ENCODE results near the gene APOB.

DNA sequence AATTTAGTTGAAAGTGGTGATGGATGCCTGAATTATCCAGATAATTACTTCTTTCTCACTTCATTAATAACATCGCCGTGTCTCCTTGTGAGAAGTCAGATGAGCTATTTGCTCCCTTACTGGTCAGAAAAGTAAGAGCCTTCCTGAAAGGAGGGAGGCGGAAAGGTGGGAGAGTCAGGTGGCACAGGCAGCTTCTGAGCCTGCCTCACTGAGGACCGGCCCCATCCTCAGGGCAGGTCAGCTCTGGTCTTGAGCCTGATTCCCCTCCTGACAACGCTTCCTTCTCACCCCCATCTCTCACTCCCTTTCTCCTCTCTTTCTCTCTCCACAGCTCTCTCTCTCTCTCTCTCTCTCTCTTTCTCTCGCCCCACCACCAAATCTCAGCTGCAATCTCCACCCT lies 10.1 kb upstream of the APOB start:
- no peak for TF ChIP-seq EZH2 (IDR thresholded peaks at IDR 0.05; ENCODE audit: borderline replicate concordance, low read length)
- TF ChIP-seq, protein P1, sequence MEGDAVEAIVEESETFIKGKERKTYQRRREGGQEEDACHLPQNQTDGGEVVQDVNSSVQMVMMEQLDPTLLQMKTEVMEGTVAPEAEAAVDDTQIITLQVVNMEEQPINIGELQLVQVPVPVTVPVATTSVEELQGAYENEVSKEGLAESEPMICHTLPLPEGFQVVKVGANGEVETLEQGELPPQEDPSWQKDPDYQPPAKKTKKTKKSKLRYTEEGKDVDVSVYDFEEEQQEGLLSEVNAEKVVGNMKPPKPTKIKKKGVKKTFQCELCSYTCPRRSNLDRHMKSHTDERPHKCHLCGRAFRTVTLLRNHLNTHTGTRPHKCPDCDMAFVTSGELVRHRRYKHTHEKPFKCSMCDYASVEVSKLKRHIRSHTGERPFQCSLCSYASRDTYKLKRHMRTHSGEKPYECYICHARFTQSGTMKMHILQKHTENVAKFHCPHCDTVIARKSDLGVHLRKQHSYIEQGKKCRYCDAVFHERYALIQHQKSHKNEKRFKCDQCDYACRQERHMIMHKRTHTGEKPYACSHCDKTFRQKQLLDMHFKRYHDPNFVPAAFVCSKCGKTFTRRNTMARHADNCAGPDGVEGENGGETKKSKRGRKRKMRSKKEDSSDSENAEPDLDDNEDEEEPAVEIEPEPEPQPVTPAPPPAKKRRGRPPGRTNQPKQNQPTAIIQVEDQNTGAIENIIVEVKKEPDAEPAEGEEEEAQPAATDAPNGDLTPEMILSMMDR (IDR thresholded peaks at IDR 0.05; ENCODE audit: low read length), result no peak

All from OCI-LY1 (cell line).